ENCODE data around the gene APBA1. TPM values are rescaled to one million over a fixed set of nuclear protein-coding genes. Genes with fewer than 3 reads are reported as not detected.

Gene APBA1
- total and polyA plus RNA-seq, 2 donors (not counting 3 experiments of a cell fraction or from before 2014, with no cell fraction given): 6.1 to 11.3 TPM

DNA sequence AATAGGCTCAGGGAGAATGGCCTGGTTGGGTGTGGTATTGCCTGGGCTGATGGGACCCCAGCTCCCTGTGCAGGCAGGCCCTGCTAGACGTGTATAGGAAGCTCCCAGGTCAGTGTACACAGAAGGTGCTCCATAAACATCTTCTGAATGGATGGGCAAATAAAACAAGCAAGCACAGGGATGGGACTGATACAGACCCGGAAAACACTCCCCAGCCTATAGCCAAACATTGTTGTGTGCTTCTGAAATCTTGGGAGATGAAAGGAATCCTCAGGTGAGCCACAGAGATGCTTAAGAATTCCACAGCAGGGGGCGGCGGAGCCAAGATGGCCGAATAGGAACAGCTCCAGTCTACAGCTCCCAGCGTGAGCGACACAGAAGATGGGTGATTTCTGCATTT lies 195.4 kb downstream of the APBA1 start:
- no peaks in the 10 kb centered on the region for H3K27me3 ChIP-seq (ENCODE audit: control insufficient read depth in 2 of 2, insufficient read depth in 2 of 2, low read length in 2 of 2)
- no peaks in the 10 kb centered on the region for H3K9me1 ChIP-seq (replicated peaks; ENCODE audit: control insufficient read depth, extremely low read depth, insufficient read depth, low read length)
- H3K9ac ChIP-seq (replicated peaks; ENCODE audit: extremely low read depth, insufficient read depth, low read length): no peak overlapping the region
- FAIRE-seq: no peak
- H3K4me2 ChIP-seq (ENCODE audit: insufficient read depth, low read length): no peak overlapping the region
- intact Hi-C loops (cut with micrococcal nuclease) (no loop called here), dilution Hi-C loops (cut with MboI; ENCODE audit: extremely low pct_ligation_motif_present, low sequenced_read_pairs) (no loop called here)
- no TSS peak for BruUV-seq (replicated peaks)
- POLR2A ChIA-PET: no interaction called here
- CTCF ChIA-PET: interaction anchor here (1.0 kb wide), 1 partner anchor 454 kb away, joined by 3 read pairs; no protein-coding TSS in a partner anchor
- no peaks in the 10 kb centered on the region for H3K36me3 ChIP-seq (ENCODE audit: control insufficient read depth in 2 of 2, extremely low read depth in 1 of 2, insufficient read depth in 2 of 2, low read length in 2 of 2)
- no peak overlapping the region for H2AFZ ChIP-seq (ENCODE audit: low read depth, low read length)
- no peak overlapping the region for H3K4me3 ChIP-seq (replicated peaks in 1 of 3; ENCODE audit: insufficient read depth in 1 of 3, low read depth in 1 of 3, low read length in 3 of 3)
- no peak overlapping the region for H3K27ac ChIP-seq (ENCODE audit: insufficient read depth, low read depth, low read length)
- no peaks in the 10 kb centered on the region for H3K9me3 ChIP-seq (replicated peaks; ENCODE audit: control insufficient read depth, insufficient read depth, low read length)
- TF ChIP-seq MAX (IDR thresholded peaks at IDR 0.05; ENCODE audit: insufficient read depth, insufficient read length): no peak
- TF ChIP-seq MYC (IDR thresholded peaks at IDR 0.05; ENCODE audit: low read depth, low read length): no peak
- no peak for TF ChIP-seq JUN (IDR thresholded peaks at IDR 0.05; ENCODE audit: borderline replicate concordance, insufficient read depth, insufficient read length, low read depth)
- no peak for TF ChIP-seq POLR2AphosphoS5 (IDR thresholded peaks at IDR 0.05; ENCODE audit: insufficient read depth, low read depth, low read length)
- no peak for TF ChIP-seq EZH2 (IDR thresholded peaks at IDR 0.05; ENCODE audit: borderline replicate concordance, low read depth, low read length, severe bottlenecking)
- TF ChIP-seq POLR2A (IDR thresholded peaks at IDR 0.05; ENCODE audit: low read depth, low read length): no peak
- no peak for TF ChIP-seq GATA2 (IDR thresholded peaks at IDR 0.05; ENCODE audit: insufficient read depth, insufficient read length, low read depth, low read length)
- TF ChIP-seq, protein P1, sequence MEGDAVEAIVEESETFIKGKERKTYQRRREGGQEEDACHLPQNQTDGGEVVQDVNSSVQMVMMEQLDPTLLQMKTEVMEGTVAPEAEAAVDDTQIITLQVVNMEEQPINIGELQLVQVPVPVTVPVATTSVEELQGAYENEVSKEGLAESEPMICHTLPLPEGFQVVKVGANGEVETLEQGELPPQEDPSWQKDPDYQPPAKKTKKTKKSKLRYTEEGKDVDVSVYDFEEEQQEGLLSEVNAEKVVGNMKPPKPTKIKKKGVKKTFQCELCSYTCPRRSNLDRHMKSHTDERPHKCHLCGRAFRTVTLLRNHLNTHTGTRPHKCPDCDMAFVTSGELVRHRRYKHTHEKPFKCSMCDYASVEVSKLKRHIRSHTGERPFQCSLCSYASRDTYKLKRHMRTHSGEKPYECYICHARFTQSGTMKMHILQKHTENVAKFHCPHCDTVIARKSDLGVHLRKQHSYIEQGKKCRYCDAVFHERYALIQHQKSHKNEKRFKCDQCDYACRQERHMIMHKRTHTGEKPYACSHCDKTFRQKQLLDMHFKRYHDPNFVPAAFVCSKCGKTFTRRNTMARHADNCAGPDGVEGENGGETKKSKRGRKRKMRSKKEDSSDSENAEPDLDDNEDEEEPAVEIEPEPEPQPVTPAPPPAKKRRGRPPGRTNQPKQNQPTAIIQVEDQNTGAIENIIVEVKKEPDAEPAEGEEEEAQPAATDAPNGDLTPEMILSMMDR (IDR thresholded peaks at IDR 0.05; ENCODE audit: extremely low read depth in 1 of 2, insufficient read depth in 1 of 2, low read depth in 1 of 2, low read length in 2 of 2): no peak
- no peak for TF ChIP-seq FOS (IDR thresholded peaks at IDR 0.05; ENCODE audit: borderline replicate concordance, insufficient read depth, low read length)
- H3K4me1 ChIP-seq (ENCODE audit: control insufficient read depth, extremely low read depth, insufficient read depth, low read length): peaks cover 3% of the 10 kb centered on the region
- no peaks in the 10 kb centered on the region for H4K20me1 ChIP-seq (replicated peaks; ENCODE audit: control insufficient read depth, extremely low read depth, insufficient read depth, low read length)
- no peak for DNase-seq (ENCODE audit: low read depth, low spot score)
- no peaks in the 10 kb centered on the region for H3K79me2 ChIP-seq (ENCODE audit: control insufficient read depth, insufficient read depth, low read length)
